HepG2 (cell line): ENCODE data around the gene SLC34A3. TPM values are rescaled to one million over a fixed set of nuclear protein-coding genes. Genes with fewer than 3 reads are reported as not detected.

Experiments
- ARID3A ChIP-seq: IDR thresholded peaks from 2 replicates; pipeline ENCODE4 v1.6.1; 2012; ENCODE audit warnings: low read depth, low read length, improper control_type of control experiment
- BRD4 ChIP-seq: sonication (generic); formaldehyde crosslinking; IDR thresholded peaks from 2 replicates; pipeline ENCODE4 v1.4.0; 2020; ENCODE audit warnings: missing genetic modification reagents
- MATR3 ChIP-seq: sonication (generic); formaldehyde crosslinking; IDR thresholded peaks from 2 replicates; pipeline ENCODE4 v1.4.0; 2020; ENCODE audit warnings: missing genetic modification reagents
- MBD4 ChIP-seq: IDR thresholded peaks from 2 replicates; pipeline ENCODE4 v1.6.1; 2012; ENCODE audit warnings: low read length, inconsistent platforms, borderline replicate concordance
- MED13 ChIP-seq: sonication (generic); formaldehyde crosslinking; IDR thresholded peaks from 2 replicates; pipeline ENCODE4 v1.5.0; 2020; ENCODE audit warnings: missing genetic modification reagents
- NRL ChIP-seq: sonication (generic); formaldehyde crosslinking; IDR thresholded peaks from 2 replicates; pipeline ENCODE4 v1.5.0; 2020; ENCODE audit warnings: missing genetic modification reagents, mild to moderate bottlenecking, moderate library complexity, borderline replicate concordance
- REXO4 ChIP-seq: sonication (generic); formaldehyde crosslinking; IDR thresholded peaks from 2 replicates; pipeline ENCODE4 v1.8.0; 2022; ENCODE audit warnings: missing genetic modification reagents, mild to moderate bottlenecking, borderline replicate concordance
- ZBTB40 ChIP-seq, 2 experiments: fragments of 450-650 bp in 1 of 2; sonication (generic) in 1 of 2; formaldehyde crosslinking in 1 of 2; IDR thresholded peaks; 2 replicates each; pipeline versions ENCODE4 v1.6.1 to v1.8.0; 2016 to 2022; ENCODE audit warnings: antibody characterized with exemption in 1 of 2, mild to moderate bottlenecking in 1 of 2, missing genetic modification reagents in 1 of 2
- ZNF331 ChIP-seq: sonication (generic); formaldehyde crosslinking; IDR thresholded peaks from 2 replicates; pipeline ENCODE4 v1.4.0; 2020; ENCODE audit warnings: missing genetic modification reagents
- ZNF776 ChIP-seq: sonication (generic); formaldehyde crosslinking; IDR thresholded peaks from 2 replicates; pipeline ENCODE4 v1.4.0; 2020; ENCODE audit warnings: mild to moderate bottlenecking, missing genetic modification reagents
- ZNF879 ChIP-seq: sonication (generic); formaldehyde crosslinking; IDR thresholded peaks from 2 replicates; pipeline ENCODE4 v1.8.1; 2023; ENCODE audit warnings: missing genetic modification reagents
- polyA plus RNA-seq, 8 experiments: library from polyadenylated mRNA; depleted of rRNA in 3 of 8; stranded (reverse) in 7 of 8; unstranded in 1 of 8; fragments of >200 nt; fragmentation: Illumina TruSeq in 4 of 8; extraction: Trizol in 4 of 8; gene quantifications; 2 replicates each; pipeline versions ENCODE4 v1.2.1 to v1.2.3, GENCODE V29; 2011 to 2016; ENCODE audit warnings: low read depth in 4 of 8, missing spikeins in 1 of 8, mixed read lengths in 1 of 8; ENCODE audit not compliant: insufficient read depth in 1 of 8
- total RNA-seq, 5 experiments: library from RNA; depleted of rRNA; stranded (reverse); fragments of >200 nt; fragmentation: Illumina TruSeq; extraction: Trizol; gene quantifications; 2 replicates each; pipeline ENCODE4 v1.2.3, GENCODE V29; 2016; ENCODE audit warnings: low read depth in 1 of 5
- TF ChIP-seq, protein P1 (sequence below): sonication (generic); formaldehyde crosslinking; IDR thresholded peaks from 2 replicates; pipeline ENCODE4 v1.8.0; 2022; ENCODE audit warnings: mild to moderate bottlenecking, missing genetic modification reagents; ENCODE audit not compliant: insufficient replicate concordance
- TF ChIP-seq, protein P2 (sequence below): sonication (generic); formaldehyde crosslinking; IDR thresholded peaks from 2 replicates; pipeline ENCODE4 v1.4.0; 2020; ENCODE audit warnings: missing genetic modification reagents

The SLC34A3 gene
- total and polyA plus RNA-seq, 2 of the 13 experiments (the other 11 are each of a cell fraction or from before 2014, with no cell fraction given): 0.07 to 1.0 TPM

DNA sequence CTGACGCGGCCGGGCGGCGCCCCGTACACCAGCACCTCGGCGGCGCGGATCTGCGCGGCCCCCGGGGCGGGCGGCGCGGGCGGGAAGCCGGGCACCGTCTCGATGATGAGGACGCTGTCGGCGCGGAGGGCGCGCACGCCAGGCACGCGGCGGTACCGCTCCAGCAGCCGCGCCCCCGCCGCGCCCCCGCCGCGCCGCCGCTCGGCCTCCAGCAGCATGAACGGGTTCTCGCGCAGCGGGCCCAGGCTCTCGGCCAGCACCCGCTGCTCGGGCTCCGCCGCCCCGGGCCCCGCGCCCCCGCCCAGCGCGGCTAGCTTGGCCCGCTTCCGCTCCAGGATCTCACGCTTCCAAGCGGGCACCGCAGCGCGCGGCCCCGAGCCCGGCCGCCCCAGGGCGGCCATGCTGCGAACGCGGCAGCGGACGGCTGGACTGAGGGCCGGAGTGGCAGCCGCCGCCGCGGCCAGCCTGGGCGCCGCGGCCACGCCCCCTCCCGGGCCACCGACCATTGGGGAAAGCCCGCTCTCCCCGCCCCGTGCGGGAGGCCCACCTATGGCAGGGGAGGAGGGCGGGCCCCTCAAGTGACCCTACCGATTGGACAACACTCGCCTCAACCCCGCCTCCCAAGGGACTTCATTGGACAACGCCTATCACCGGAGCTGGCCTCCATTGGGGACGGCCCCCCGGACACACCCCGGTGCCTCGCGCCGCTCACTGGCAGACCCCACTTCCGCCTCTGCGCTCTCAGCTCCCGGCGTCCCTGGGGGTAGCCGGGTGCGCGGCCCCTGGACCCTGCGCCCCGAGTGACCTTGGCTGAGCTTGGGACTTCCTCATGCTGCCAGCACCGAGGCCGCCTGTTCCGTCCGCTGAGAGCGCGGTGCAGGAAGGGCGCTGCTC lies 30.1 kb upstream of the SLC34A3 start, which contains the start of gene TPRN (continued):
- TF ChIP-seq ZBTB40 (IDR thresholded peaks at IDR 0.05): no peak
- peak; percentile 53; the same call in 1 of the 2 replicates for TF ChIP-seq ZBTB40 (CRISPR knock-in tag; IDR thresholded peaks at IDR 0.05)
- TF ChIP-seq ARID3A: no peak
- TF ChIP-seq BRD4 (CRISPR knock-in tag): peak; percentile 89
- peak; percentile 50 for TF ChIP-seq MED13 (CRISPR knock-in tag)
- peak; percentile 69; the same call in 1 of the 2 replicates for TF ChIP-seq NRL
- TF ChIP-seq ZNF879 (CRISPR knock-in tag): peak; percentile 92; the same call in 1 of the 2 replicates
- TF ChIP-seq, protein P1, sequence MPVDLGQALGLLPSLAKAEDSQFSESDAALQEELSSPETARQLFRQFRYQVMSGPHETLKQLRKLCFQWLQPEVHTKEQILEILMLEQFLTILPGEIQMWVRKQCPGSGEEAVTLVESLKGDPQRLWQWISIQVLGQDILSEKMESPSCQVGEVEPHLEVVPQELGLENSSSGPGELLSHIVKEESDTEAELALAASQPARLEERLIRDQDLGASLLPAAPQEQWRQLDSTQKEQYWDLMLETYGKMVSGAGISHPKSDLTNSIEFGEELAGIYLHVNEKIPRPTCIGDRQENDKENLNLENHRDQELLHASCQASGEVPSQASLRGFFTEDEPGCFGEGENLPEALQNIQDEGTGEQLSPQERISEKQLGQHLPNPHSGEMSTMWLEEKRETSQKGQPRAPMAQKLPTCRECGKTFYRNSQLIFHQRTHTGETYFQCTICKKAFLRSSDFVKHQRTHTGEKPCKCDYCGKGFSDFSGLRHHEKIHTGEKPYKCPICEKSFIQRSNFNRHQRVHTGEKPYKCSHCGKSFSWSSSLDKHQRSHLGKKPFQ: peak; percentile 53
- no peak for TF ChIP-seq MATR3 (CRISPR knock-in tag)
- TF ChIP-seq, protein P2, sequence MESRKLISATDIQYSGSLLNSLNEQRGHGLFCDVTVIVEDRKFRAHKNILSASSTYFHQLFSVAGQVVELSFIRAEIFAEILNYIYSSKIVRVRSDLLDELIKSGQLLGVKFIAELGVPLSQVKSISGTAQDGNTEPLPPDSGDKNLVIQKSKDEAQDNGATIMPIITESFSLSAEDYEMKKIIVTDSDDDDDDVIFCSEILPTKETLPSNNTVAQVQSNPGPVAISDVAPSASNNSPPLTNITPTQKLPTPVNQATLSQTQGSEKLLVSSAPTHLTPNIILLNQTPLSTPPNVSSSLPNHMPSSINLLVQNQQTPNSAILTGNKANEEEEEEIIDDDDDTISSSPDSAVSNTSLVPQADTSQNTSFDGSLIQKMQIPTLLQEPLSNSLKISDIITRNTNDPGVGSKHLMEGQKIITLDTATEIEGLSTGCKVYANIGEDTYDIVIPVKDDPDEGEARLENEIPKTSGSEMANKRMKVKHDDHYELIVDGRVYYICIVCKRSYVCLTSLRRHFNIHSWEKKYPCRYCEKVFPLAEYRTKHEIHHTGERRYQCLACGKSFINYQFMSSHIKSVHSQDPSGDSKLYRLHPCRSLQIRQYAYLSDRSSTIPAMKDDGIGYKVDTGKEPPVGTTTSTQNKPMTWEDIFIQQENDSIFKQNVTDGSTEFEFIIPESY: no peak; the same call in 1 of the 2 replicates
- no peak for TF ChIP-seq MBD4
- TF ChIP-seq ZNF776 (CRISPR knock-in tag): no peak
- TF ChIP-seq REXO4 (CRISPR knock-in tag): 0 out of 2 replicates have a peak, but pooled peaks have one; percentile 65
- TF ChIP-seq ZNF331 (CRISPR knock-in tag): peak; percentile 92
